Nephron progenitor cell (in vitro differentiated cells): ENCODE results near the gene CEACAM1.

ENCODE experiments used
- DNase-seq: peaks from one replicate; pipeline ENCODE4 v3.0.0; 2021
- H3K27ac Mint-ChIP-seq: 2 replicates; pipeline ENCODE4 v1.8.0; 2021; ENCODE audit warnings: mild to moderate bottlenecking, moderate library complexity, mixed read lengths
- H3K27me3 Mint-ChIP-seq: 2 replicates; pipeline ENCODE4 v1.8.0; 2021; ENCODE audit warnings: mild to moderate bottlenecking, low read depth, mixed read lengths; ENCODE audit not compliant: poor library complexity
- H3K36me3 Mint-ChIP-seq: 2 replicates; pipeline ENCODE4 v1.8.0; 2021; ENCODE audit warnings: low read depth, mixed read lengths
- H3K4me1 Mint-ChIP-seq: 2 replicates; pipeline ENCODE4 v1.8.0; 2021; ENCODE audit warnings: mixed read lengths
- H3K4me3 Mint-ChIP-seq: 2 replicates; pipeline ENCODE4 v1.8.0; 2021; ENCODE audit warnings: mild to moderate bottlenecking, moderate library complexity, mixed read lengths
- H3K9me3 Mint-ChIP-seq: 2 replicates; pipeline ENCODE4 v1.8.0; 2021; ENCODE audit warnings: mild to moderate bottlenecking, moderate library complexity, mixed read lengths
- CTCF ChIP-seq: fragments of 200-600 bp; sonication (generic); IDR thresholded peaks from 2 replicates; pipeline ENCODE4 v1.5.0; 2021; ENCODE audit warnings: antibody characterized with exemption

Gene CEACAM1

DNA sequence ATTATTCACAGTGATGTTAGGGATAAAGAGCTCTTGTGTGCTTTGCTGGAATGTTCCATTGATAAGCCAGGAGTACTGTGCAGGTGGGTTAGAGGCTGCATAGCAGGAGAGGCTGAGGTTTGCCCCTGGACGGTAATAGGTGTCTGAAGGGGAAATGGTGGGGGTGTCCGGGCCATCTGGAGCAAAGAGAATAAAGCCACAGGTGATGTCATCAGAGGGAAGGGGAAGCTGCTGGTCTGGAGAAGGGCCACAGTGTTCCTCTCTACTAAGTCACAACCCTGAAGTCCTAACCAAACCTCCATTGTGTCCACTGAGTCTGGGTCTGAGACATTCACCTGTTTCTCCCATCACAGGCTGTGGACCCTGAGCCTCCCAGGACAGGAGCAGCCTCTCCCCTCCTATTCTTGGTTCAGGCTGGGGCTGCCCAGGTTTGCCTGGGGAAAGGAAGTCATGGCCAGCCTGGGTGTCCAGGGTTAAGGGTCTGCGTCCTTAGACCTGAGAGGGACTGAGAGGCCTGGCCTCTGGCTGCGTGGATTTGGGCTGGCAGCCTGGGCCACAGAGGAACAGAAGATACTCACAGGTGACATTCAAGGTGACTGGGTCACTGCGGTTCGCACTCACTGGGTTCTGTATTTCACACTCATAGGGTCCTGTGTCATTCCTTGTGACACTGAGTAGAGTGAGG, 6.8 kb downstream of the CEACAM1 start:
- TF ChIP-seq CTCF: no peak
- peaks cover 15% of the 10 kb centered on the region for H3K4me1 Mint-ChIP-seq
- H3K4me3 Mint-ChIP-seq: no peak overlapping the region
- H3K36me3 Mint-ChIP-seq: no peaks in the 10 kb centered on the region
- H3K27me3 Mint-ChIP-seq: peaks cover 10% of the 10 kb centered on the region
- H3K9me3 Mint-ChIP-seq: peaks cover 4% of the 10 kb centered on the region
- H3K27ac Mint-ChIP-seq: peak overlapping the region; percentile 59
- DNase-seq: no peak

DNA sequence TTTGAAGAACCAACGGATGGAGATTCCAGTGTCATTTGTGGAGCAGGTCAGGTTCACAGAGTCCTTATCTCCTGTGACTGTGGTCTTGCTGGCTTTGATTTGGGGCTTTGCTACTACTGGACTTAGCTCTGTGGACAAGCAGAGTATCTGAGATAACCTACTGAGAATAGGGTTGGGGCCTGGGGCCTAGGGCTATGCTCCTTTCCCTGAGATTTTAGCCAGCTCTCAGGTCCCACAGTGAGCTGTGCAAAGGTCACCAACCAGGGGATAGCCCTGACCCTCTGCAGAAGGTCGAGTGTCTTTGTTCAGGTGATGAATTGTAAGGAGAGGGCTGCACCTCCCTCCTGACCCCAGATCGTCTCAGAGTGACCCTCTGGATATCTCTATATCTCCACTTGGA, 9.2 kb downstream of the CEACAM1 start:
- no peak for TF ChIP-seq CTCF
- H3K4me3 Mint-ChIP-seq: no peak overlapping the region
- peaks cover 13% of the 10 kb centered on the region for H3K9me3 Mint-ChIP-seq
- no peaks in the 10 kb centered on the region for H3K36me3 Mint-ChIP-seq
- peaks cover 15% of the 10 kb centered on the region for H3K4me1 Mint-ChIP-seq
- peak overlapping the region; percentile 32 for H3K27ac Mint-ChIP-seq
- DNase-seq: no peak
- peaks cover 10% of the 10 kb centered on the region for H3K27me3 Mint-ChIP-seq

- no peak overlapping the region for H3K27ac Mint-ChIP-seq
- no peaks in the 10 kb centered on the region for H3K36me3 Mint-ChIP-seq
- peaks cover 7% of the 10 kb centered on the region for H3K27me3 Mint-ChIP-seq
- no peak overlapping the region for H3K4me3 Mint-ChIP-seq
- H3K4me1 Mint-ChIP-seq: peaks cover 19% of the 10 kb centered on the region
- TF ChIP-seq CTCF: no peak
- no peak for DNase-seq
- H3K9me3 Mint-ChIP-seq: peaks cover 13% of the 10 kb centered on the region
These were observed 11.5 kb downstream of the CEACAM1 start for GRCh38 chr19:42516771-42517170.

DNA sequence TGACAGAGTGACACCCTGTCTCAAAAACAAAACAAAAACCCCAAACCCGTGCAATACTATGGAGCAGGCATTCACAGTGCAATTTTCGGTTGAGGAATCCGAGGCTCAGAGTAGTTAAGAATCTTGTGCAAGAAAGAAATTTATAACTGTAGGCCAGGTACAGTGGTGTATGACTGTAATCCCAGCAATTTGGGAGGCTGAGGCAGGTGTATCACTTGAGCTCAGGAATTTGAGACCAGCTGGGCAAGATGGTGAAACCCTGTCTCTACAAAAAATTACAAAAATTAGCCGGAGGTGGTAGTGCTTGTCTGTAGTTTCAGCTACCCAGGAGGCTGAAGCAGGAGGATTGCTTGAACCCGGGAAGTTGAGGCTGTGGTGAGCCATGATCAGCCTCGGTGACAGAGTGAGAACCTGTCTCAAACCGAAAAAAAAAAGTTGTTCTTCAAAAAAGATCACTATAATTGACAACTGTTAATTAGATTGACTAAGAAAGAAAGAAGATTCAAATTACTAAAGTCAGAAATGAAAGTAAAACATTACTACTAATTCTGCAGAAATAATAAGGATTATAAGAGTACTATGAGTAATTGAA, 12.9 kb downstream of the CEACAM1 start:
- H3K27me3 Mint-ChIP-seq: peaks cover 2% of the 10 kb centered on the region
- TF ChIP-seq CTCF: no peak
- H3K4me1 Mint-ChIP-seq: peaks cover 14% of the 10 kb centered on the region
- H3K9me3 Mint-ChIP-seq: peaks cover 13% of the 10 kb centered on the region
- no peak overlapping the region for H3K27ac Mint-ChIP-seq
- H3K36me3 Mint-ChIP-seq: no peaks in the 10 kb centered on the region
- DNase-seq: no peak
- no peak overlapping the region for H3K4me3 Mint-ChIP-seq

- H3K36me3 Mint-ChIP-seq: no peaks in the 10 kb centered on the region
These were observed 13.8 kb downstream of the CEACAM1 start for GRCh38 chr19:42514449-42514848.

More at GRCh38 chr19:42514449-42514848, 13.8 kb downstream of the CEACAM1 start:
- Mint-ChIP-seq H3K27ac (no peak overlapping the region), H3K4me1 (peaks cover 13% of the 10 kb centered on the region), H3K4me3 (no peak overlapping the region), H3K27me3 (peaks cover 2% of the 10 kb centered on the region), H3K9me3 (peaks cover 13% of the 10 kb centered on the region)
- DNase-seq: no peak
- TF ChIP-seq CTCF: no peak
